ENCODE results near the gene WRAP73.

DNA sequence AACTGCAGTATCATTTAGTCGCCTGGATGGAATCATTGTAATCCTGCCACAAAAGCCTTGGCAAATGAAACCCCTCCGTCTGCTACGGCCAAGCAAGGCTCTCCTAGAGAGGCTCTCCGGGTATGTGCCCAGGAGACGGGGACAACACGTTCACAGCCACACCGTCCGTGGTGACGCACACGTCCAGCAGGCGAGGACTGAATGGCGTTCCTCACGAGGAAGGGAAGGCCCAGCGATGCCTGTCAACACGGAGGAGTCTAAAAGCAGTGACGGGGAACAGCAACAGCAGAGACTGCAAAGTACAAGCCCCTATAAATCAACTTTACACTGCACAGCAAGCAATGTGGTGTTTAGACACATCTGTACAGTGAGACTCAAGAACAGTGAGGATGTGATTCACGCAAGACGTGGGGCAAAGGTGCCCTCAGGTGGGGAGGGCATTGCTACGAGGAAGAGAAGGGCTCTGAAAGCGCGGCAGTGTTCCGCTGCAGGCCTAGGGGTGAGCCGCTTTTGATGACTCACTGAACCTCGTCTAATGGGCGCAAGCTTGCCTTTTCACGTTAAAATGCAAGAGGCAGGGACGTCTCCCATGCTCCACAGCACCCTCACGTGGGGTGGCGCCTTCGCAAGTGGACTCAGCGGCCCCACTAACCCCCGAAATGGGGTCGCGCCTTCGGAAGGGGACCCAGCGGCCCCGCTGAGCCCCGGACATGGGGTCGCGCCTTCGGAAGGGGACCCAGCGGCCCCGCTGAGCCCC is 6.8 kb downstream of the WRAP73 start:
- TF ChIP-seq, protein P1, sequence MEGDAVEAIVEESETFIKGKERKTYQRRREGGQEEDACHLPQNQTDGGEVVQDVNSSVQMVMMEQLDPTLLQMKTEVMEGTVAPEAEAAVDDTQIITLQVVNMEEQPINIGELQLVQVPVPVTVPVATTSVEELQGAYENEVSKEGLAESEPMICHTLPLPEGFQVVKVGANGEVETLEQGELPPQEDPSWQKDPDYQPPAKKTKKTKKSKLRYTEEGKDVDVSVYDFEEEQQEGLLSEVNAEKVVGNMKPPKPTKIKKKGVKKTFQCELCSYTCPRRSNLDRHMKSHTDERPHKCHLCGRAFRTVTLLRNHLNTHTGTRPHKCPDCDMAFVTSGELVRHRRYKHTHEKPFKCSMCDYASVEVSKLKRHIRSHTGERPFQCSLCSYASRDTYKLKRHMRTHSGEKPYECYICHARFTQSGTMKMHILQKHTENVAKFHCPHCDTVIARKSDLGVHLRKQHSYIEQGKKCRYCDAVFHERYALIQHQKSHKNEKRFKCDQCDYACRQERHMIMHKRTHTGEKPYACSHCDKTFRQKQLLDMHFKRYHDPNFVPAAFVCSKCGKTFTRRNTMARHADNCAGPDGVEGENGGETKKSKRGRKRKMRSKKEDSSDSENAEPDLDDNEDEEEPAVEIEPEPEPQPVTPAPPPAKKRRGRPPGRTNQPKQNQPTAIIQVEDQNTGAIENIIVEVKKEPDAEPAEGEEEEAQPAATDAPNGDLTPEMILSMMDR (IDR thresholded peaks at IDR 0.05), result no peak
- no peak for TF ChIP-seq POLR2A (IDR thresholded peaks at IDR 0.05)

Measured in transverse colon (tissue), 3 donors.